Measurements from ENCODE around the gene NKX2-3.

DNA sequence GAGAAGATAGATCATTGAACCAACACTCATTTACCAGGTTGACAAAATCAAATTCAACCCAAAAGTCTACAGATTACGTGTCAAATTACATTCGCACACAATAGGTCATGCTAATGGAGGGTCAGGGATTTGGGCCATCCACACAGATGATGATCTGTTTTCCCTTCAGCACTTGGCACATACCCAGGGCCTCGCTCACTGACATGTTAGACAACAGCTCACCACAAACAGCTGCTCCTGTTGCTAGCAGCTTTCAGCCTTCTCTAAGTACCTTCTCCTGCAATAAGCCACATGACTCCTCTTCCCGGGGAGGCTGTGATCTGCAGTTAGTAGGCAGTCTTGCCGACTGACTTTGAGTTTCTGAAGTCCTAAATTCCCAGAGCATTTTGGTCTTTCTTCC, 18.4 kb downstream of the NKX2-3 start:
- TF ChIP-seq, protein P1, sequence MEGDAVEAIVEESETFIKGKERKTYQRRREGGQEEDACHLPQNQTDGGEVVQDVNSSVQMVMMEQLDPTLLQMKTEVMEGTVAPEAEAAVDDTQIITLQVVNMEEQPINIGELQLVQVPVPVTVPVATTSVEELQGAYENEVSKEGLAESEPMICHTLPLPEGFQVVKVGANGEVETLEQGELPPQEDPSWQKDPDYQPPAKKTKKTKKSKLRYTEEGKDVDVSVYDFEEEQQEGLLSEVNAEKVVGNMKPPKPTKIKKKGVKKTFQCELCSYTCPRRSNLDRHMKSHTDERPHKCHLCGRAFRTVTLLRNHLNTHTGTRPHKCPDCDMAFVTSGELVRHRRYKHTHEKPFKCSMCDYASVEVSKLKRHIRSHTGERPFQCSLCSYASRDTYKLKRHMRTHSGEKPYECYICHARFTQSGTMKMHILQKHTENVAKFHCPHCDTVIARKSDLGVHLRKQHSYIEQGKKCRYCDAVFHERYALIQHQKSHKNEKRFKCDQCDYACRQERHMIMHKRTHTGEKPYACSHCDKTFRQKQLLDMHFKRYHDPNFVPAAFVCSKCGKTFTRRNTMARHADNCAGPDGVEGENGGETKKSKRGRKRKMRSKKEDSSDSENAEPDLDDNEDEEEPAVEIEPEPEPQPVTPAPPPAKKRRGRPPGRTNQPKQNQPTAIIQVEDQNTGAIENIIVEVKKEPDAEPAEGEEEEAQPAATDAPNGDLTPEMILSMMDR (IDR thresholded peaks at IDR 0.05) = no peak
- no peak for TF ChIP-seq EZH2 (IDR thresholded peaks at IDR 0.05)
